GM21447 (cell line): ENCODE results near the gene GATA3.

Source experiments
- ATAC-seq: cut with Tn5 transposase; IDR thresholded peaks from one replicate; pipeline ENCODE4 v1.9.1; 2021; ENCODE audit not compliant: unreplicated experiment

Gene GATA3

DNA sequence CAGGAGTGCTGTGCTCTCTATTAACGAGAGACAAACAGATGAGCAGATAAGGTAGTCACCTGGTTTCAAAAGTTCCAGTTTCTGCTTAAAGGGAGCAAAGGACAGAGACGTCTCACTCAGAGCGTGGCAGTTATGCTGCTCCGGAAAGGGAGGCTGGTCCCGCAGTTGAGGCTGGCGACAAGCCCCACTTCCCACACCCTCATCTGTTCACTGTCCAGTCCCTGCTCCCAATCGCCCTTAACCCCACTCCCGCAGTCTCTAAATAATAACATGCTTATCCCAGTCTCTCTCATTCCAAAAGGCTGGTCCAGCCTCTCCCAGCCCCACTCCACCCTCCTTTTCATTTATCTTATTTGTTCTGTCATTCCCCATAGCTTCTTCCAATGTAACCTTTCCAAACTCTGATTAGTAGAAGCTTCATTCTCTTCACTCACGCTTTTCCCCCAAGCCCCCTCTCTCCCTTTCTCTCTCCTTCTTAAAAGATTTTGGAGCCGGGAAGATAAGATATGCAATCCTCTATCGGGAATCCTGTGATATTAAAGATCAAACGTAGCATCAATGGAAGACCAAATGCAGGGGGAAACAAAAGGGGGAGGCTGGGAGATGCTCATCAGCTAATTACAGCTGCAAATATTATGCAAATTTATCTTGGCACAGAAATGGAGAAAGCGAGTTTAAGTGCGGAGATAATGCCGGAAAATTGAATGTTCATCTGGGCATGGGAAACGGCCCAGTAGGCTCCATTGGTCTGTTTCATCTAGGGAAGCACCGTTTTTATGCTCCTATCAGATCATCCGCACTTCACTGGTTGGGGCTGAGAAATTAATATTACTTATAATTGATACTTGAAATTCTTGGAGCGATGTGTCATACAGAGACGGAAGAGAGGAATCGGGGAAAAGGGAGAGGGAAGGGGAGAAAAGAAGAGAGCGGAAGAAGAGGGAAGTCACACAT lies 16.3 kb upstream of the GATA3 start:
- ATAC-seq = no peak

DNA sequence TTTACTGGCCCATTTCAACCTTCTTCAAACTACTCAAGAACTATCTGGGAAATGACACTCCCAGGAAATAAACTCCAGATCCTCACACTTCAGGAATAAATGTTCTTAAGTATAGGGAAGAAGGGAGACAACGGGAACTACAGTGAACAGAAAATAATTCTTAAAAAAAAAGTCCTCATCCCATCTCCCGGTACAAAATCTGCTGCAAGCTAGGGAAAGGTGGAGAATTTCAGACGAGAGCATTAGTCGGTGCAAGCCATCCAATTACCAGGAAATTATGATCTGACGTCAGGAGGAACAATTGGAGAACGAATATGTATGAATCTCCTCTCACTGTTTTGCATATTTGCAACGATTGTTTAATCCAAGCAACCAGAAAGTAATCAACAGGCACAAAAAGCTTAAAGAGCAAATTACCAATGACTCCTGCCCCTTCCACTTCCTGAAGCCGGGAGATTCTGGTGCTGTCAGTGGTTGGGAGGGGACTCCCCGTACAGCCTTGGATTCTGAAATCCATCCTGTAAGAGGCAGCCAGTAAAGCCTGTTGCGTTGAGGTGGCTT lies 15.1 kb upstream of the GATA3 start:
- no peak for ATAC-seq

DNA sequence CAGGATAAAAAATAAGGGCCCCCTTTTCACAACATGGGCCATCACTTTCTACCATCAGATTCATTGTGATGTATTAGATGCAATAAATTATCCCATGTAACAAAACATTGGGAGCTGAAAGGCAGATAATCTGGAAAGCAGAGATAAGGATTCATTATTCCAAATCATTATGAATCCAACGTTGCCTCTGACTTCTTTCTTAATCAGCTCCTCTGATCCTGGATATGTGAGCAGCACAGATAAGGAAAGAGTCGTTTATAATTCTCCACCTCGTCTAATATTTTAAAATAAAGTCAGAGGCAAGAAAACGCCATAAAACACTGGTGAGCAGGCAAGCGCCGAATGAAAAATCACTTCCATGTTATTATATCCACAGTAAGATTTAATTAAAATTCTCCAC lies 13.8 kb upstream of the GATA3 start:
- ATAC-seq = no peak

DNA sequence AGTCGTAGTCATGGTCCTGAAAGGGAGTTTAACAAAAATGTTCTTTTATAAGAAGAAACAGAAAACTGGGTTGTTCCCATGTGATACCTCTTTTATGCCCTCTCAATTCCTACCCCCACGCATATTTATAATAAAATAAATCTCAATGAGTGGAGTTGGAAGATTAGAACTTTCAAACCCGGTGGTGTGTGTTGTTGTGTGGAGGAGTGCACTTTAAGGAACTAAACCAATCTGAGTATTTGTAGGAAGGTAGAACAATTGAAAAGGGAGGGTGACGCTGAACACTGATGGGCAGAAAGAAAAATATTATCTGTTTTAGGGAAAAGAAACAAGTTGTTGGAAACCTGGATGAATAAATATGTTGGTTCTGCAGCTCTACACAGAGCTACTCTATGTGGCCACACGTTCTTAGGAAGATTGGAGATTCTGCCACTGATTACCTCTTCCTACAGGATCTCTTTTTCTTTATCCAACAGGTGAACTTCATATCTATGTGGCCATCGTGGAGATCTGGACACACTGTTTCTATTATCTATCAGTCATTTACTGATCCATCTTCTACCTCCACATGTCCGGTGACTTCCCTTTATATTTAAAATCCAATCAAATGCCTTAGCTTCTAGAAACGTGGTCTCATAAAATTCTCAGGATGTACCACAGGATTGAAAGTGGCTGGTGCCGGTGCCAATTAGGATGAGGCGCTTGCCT lies 13.1 kb upstream of the GATA3 start:
- no peak for ATAC-seq

- ATAC-seq = no peak
Observed at GRCh38 chr10:8041992-8042720, 12.3 kb upstream of the GATA3 start.

DNA sequence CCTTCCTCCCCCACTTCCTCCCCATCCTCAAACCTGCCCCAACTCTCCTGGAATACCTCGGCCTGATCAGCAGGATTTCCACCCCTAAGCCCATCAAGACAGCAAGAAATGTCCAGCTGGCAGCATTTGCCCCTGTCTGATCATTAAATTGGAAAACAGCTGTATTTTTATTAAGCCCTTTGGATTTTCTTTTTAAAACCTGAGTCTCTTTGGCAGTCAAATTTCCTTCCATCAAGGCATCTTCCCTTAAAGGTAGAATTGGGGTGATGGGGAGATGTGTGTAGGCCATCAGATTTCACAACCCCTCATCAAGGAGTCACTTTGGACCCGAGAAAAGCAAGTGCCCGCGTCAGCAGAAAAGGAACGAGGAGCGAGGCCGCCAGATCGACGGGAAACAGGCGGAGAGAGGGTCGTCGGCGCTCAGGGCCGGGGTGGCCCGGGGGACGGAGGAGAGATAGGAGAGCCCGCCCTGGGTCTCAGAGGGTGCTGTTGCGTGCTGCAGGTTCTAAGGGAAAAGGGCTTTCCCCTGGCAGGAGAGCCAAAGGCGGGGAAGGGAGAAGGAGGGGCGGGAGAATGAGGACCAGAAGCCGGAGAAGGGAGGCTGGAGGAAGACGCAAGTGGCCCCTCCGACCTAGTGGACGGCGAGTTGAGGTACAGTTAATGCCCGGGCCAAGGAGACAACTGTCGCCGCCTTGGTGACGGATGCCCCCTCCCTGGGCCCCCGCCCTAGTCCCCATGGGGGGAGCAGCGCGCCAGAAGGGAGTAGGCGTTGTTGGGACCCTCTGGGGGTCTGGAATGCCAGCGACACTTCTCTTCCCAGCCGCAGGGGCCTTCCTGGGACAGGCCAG lies 11.5 kb upstream of the GATA3 start:
- ATAC-seq = no peak

DNA sequence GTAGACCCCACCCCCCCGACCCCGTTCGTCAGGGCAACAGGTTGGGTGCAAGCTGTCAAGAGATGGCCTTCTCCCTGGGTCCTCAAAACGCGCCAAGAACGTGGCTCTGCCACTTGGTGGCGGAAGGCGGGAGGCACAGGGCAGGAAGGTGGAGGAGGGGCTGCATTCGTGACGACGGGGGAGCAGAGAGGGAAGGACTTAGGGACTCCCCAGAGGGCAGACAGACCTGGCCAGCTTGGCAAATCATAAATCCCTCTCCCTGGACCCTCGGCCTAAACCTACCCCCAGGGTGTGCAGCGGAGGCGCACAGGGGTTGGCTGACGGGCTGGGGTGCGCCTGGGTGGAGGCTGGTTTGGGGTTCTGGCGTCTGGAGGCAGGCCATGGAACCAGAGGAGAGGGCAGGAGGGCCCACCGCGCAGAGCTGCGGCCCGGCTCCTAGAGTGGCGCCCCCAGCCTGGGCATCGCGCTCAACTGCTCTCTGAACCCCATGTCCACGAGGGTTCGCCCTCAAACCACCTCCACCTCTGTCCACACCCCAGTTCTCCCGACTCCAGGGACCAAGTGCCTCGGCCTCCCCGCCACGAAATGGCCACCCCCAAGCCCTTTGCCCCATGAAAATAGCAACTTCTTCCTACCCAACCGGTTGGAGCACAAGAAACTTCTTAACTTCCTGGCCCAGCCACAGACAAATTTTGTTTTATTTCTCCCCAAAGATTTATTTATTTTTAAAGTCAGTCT lies 10.8 kb upstream of the GATA3 start:
- ATAC-seq = no peak

DNA sequence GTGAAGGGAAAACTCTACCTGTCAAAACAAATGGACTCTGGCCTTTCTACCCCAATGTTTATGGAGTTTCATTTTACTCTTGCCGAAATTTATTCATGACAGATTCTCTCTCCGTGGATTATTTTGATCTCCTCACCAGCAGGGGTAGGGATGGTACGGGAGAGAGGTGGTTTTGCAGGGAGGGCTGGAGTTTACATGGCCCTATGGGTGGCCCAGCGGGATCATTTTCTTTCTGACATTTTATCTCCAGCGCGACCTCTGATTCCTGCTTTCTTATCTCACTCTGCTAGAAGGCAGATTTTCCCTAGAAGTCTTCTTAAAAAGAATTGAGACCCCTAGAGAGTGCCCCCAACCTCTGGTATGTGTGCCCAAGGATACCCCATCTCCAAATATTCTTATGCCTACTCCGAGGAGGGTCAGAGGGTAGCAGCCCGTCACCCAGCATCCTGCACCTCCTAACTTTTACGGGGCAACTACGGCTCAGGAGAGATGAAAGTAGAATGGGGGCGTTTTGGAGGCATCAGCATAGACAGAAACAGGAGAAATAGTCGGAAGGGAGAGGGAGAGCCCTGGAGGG lies 10.1 kb upstream of the GATA3 start:
- ATAC-seq = no peak

- ATAC-seq = no peak
Observed at GRCh38 chr10:8044908-8045725, 9.4 kb upstream of the GATA3 start.

- ATAC-seq = no peak
Observed at GRCh38 chr10:8045726-8046494, 8.6 kb upstream of the GATA3 start.

- no peak for ATAC-seq
Observed at GRCh38 chr10:8047452-8048280, 6.8 kb upstream of the GATA3 start.

DNA sequence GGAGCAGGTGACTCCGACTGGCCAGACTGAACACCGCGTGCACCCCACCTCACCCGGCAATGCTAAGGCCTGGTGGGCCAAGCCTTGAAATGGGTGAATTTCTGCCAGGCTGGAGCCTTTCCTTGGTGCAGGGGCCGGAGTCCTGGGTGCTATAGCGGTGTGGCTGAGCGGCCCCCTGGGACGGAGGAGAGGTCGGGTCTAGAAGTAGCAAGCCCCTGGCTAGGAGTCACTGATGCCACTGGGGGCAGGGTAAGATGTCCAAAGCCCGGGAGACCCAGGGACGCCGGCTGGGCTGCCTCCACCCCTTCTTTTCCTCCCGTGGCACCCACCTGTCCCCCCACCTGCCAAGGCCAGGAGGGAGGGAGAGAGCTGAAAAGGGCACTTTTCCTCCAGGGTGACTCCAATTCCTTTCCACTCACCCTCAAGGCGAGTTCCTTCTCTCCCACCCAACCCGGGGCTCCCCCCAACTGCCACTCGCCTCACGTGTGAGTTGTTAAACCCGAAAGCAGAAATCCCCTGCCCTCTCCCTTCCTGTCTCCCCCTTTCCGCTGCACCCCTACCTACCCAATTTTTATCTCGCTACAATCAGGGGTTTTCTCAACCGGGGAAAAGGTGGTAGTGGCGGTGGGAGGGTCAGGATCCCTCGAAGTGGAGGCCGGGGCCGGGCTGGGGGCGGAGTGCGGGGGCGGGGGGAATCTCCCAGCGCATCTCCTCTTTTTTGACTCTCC lies 6.0 kb upstream of the GATA3 start:
- ATAC-seq = no peak

- ATAC-seq = no peak
Observed at GRCh38 chr10:8049045-8049864, 5.2 kb upstream of the GATA3 start.

GRCh38 chr10:8049865-8050555 lies 4.5 kb upstream of the GATA3 start:
- ATAC-seq = no peak
